Small intestine (tissue), 7 donors: ENCODE results near the gene GCNT4. TPM values are rescaled to one million over a fixed set of nuclear protein-coding genes. Genes with fewer than 3 reads are reported as not detected.

Experiments
- DNase-seq, 2 donors: peaks; one replicate each; pipeline versions ENCODE4 v3.0.0 to v3.0.0-alpha.2; 2013
- FAIRE-seq: peaks from 2 replicates; lab custom pipeline; 2012; peaks lifted over from hg19 to GRCh38; lab: Jason Lieb, UNC
- H3K27ac ChIP-seq, 3 donors: one replicate each; pipeline ENCODE4 v1.5.1; 2013; ENCODE audit warnings: low read length in 2 of 3, mild to moderate bottlenecking in 2 of 3, control low read depth in 1 of 3, inconsistent platforms in 1 of 3, low read depth in 1 of 3, moderate library complexity in 1 of 3
- H3K27me3 ChIP-seq, 3 donors: one replicate each; pipeline ENCODE4 v1.6.1; 2013; ENCODE audit warnings: low read length in 3 of 3, inconsistent platforms in 1 of 3; ENCODE audit not compliant: control insufficient read depth in 3 of 3, insufficient read depth in 3 of 3
- H3K36me3 ChIP-seq, 3 donors: one replicate each; pipeline ENCODE4 v1.6.1; 2013; ENCODE audit warnings: low read length in 3 of 3, inconsistent platforms in 1 of 3, low read depth in 1 of 3, mild to moderate bottlenecking in 1 of 3, moderate library complexity in 1 of 3; ENCODE audit not compliant: control insufficient read depth in 3 of 3, insufficient read depth in 2 of 3
- H3K4me1 ChIP-seq, 3 donors: one replicate each; pipeline ENCODE4 v1.6.1; 2013; ENCODE audit warnings: low read length in 2 of 3, inconsistent platforms in 1 of 3, low read depth in 1 of 3, mild to moderate bottlenecking in 1 of 3, moderate library complexity in 1 of 3; ENCODE audit not compliant: control insufficient read depth in 3 of 3, insufficient read depth in 2 of 3
- H3K4me3 ChIP-seq, 3 donors: one replicate each; pipeline ENCODE4 v1.5.1; 2013; ENCODE audit warnings: low read length in 3 of 3, control low read depth in 1 of 3, inconsistent platforms in 1 of 3, low read depth in 1 of 3, mild to moderate bottlenecking in 1 of 3, moderate library complexity in 1 of 3
- H3K9me3 ChIP-seq, 2 donors: one replicate each; pipeline ENCODE4 v1.6.1; 2013; ENCODE audit warnings: low read depth in 1 of 2, low read length in 1 of 2; ENCODE audit not compliant: control insufficient read depth in 2 of 2, insufficient read depth in 1 of 2
- WGBS, 3 donors: extraction: QIAGEN DNeasy Blood & Tissue Kit; methylation state at CpG; one replicate each; pipeline ENCODE4 v1.1.7; 2013; 5-methylcytosine and 5-hydroxymethylcytosine counted together
- polyA plus RNA-seq, 4 donors: library from polyadenylated mRNA; stranded (reverse) in 3 of 4; unstranded in 1 of 4; fragments of 200-250 nt in 3 of 4; fragments of 120-200 nt in 1 of 4; gene quantifications; one replicate each; pipeline versions ENCODE4 v1.2.1 to v1.2.3, GENCODE V29; 2013
- donor health status: healthy with polysubstance abuse.
- donor health status: control.
- donor health status: control.
- donor health status: Bipolar disorder and iron deficiency.
- donor health status: healthy.

Gene GCNT4
- polyA plus RNA-seq, 4 donors, result 4.7 to 26.0 (median 13.3) TPM

GRCh38 chr5:75006865-75007822 is 45.2 kb downstream of the GCNT4 start:
- Histone ChIP-seq H3K9me3 (peaks cover 0 to 13% of the 10 kb centered on the region in 2 donors), H3K27me3 (no peaks in the 10 kb centered on the region), H3K27ac (no peak overlapping the region), H3K36me3 (no peaks in the 10 kb centered on the region), H3K4me3 (no peak overlapping the region), H3K4me1 (no peaks in the 10 kb centered on the region)
- DNase-seq, result no peak
- WGBS, 3 donors, result 75 to 90% (median 85%) methylated on average over 10 of the region's 10 CpGs
- FAIRE-seq, result no peak

- Histone ChIP-seq H3K9me3 (peaks cover 0 to 13% of the 10 kb centered on the region in 2 donors), H3K27me3 (no peaks in the 10 kb centered on the region), H3K27ac (no peak overlapping the region), H3K4me3 (no peak overlapping the region), H3K36me3 (no peaks in the 10 kb centered on the region), H3K4me1 (no peaks in the 10 kb centered on the region)
- no peak for FAIRE-seq
- 9 to 56% (median 43%) methylated on average over 1 of the region's 1 CpG for WGBS, 3 donors
- DNase-seq, result no peak
These were observed 46.8 kb downstream of the GCNT4 start for GRCh38 chr5:75005561-75005960.

Other genes with a start within 250 kb of the GCNT4 start
- gene FAM169A, start 186.2 kb downstream of the GCNT4 start, polyA plus RNA-seq, result 1 to 10 TPM in 1 of 4 donors, under 1 TPM in 1, not detected in 2; 0.73 to 2.2 TPM
- gene ANKRD31, start 184.3 kb upstream of the GCNT4 start, polyA plus RNA-seq, result under 1 TPM in 3 of 4 donors, not detected in 1; 0.06 to 0.27 (median 0.22) TPM